ENCODE measurements around the gene AGPAT4. TPM values are rescaled to one million over a fixed set of nuclear protein-coding genes. Genes with fewer than 3 reads are reported as not detected.

AGPAT4 gene
- total RNA-seq, 1 experiment from 2014 or later, result 4.9 TPM

GRCh38 chr6:161257793-161258457 lies 15.9 kb downstream of the AGPAT4 start:
- DNase-seq (ENCODE audit: low read depth), result peak; percentile 91

- no peak for DNase-seq (ENCODE audit: low read depth)
Observed at GRCh38 chr6:161256407-161256806, 17.5 kb downstream of the AGPAT4 start.

- DNase-seq (ENCODE audit: low read depth), result no peak
Observed at GRCh38 chr6:161255518-161255917, 18.3 kb downstream of the AGPAT4 start.

- no peak for DNase-seq (ENCODE audit: low read depth)
Observed at GRCh38 chr6:161254464-161255253, 19.2 kb downstream of the AGPAT4 start.

- DNase-seq (ENCODE audit: low read depth), result no peak
Observed at GRCh38 chr6:161254126-161254463, 19.8 kb downstream of the AGPAT4 start.

- no peak for DNase-seq (ENCODE audit: low read depth)
Observed at GRCh38 chr6:161251345-161251744, 22.5 kb downstream of the AGPAT4 start.

GRCh38 chr6:161249327-161249726 lies 24.5 kb downstream of the AGPAT4 start:
- no peak for DNase-seq (ENCODE audit: low read depth)

GRCh38 chr6:161246725-161247124 lies 27.1 kb downstream of the AGPAT4 start:
- DNase-seq (ENCODE audit: low read depth), result no peak

- no peak for DNase-seq (ENCODE audit: low read depth)
Observed at GRCh38 chr6:161245363-161245762, 28.5 kb downstream of the AGPAT4 start.

- DNase-seq (ENCODE audit: low read depth), result no peak
Observed at GRCh38 chr6:161244725-161245124, 29.1 kb downstream of the AGPAT4 start.

- no peak for DNase-seq (ENCODE audit: low read depth)
Observed at GRCh38 chr6:161242779-161243693, 30.8 kb downstream of the AGPAT4 start.

GRCh38 chr6:161242113-161242512 lies 31.7 kb downstream of the AGPAT4 start:
- no peak for DNase-seq (ENCODE audit: low read depth)

GRCh38 chr6:161239001-161239400 lies 34.9 kb downstream of the AGPAT4 start:
- DNase-seq (ENCODE audit: low read depth), result no peak

- DNase-seq (ENCODE audit: low read depth), result no peak
Observed at GRCh38 chr6:161238500-161238899, 35.4 kb downstream of the AGPAT4 start.

- no peak for DNase-seq (ENCODE audit: low read depth)
Observed at GRCh38 chr6:161238081-161238480, 35.8 kb downstream of the AGPAT4 start.

GRCh38 chr6:161237176-161237575 lies 36.7 kb downstream of the AGPAT4 start:
- DNase-seq (ENCODE audit: low read depth), result no peak

GRCh38 chr6:161235776-161236633 lies 37.9 kb downstream of the AGPAT4 start:
- no peak for DNase-seq (ENCODE audit: low read depth)

- peak; percentile 71 for DNase-seq (ENCODE audit: low read depth)
Observed at GRCh38 chr6:161233986-161234661, 39.7 kb downstream of the AGPAT4 start.

GRCh38 chr6:161232467-161232866 lies 41.4 kb downstream of the AGPAT4 start:
- DNase-seq (ENCODE audit: low read depth), result no peak

GRCh38 chr6:161232010-161232409 lies 41.9 kb downstream of the AGPAT4 start:
- no peak for DNase-seq (ENCODE audit: low read depth)

Measured in HT1080 (cell line).